ENCODE measurements around the gene GTF3C2. TPM values are rescaled to one million over a fixed set of nuclear protein-coding genes. Genes with fewer than 3 reads are reported as not detected.
A peak's percentile ranks its signal among the peaks of the same experiment; 100 is the strongest.

GTF3C2 gene
- total and polyA plus RNA-seq, 2 of the 13 experiments (the other 11 are each of a cell fraction or from before 2014, with no cell fraction given) = 77.5 to 130 TPM

GRCh38 chr2:27356056-27356381, 545 bp downstream of the GTF3C2 start (continued):
- TF ChIP-seq ZHX2 (IDR thresholded peaks at IDR 0.05; ENCODE audit: low read depth) = no peak
- 0 out of 2 replicates have a peak, but pooled peaks have one; percentile 51 for TF ChIP-seq ZHX2 (CRISPR knock-in tag; IDR thresholded peaks at IDR 0.05; ENCODE audit: borderline replicate concordance)
- TF ChIP-seq DR1 (CRISPR knock-in tag; IDR thresholded peaks at IDR 0.05) = peak; percentile 70; the same call in 1 of the 2 replicates
- TF ChIP-seq ZNF367 (CRISPR knock-in tag; IDR thresholded peaks at IDR 0.05; ENCODE audit: borderline replicate concordance) = no peak; the same call in 1 of the 2 replicates
- 0 out of 2 replicates have a peak, but pooled peaks have one; percentile 20 for TF ChIP-seq DNMT1 (CRISPR knock-in tag; IDR thresholded peaks at IDR 0.05)
- TF ChIP-seq ELK4 (CRISPR knock-in tag; IDR thresholded peaks at IDR 0.05; ENCODE audit: borderline replicate concordance) = no peak
- TF ChIP-seq PREB (CRISPR knock-in tag; IDR thresholded peaks at IDR 0.05) = peak; percentile 17; the same call in 1 of the 2 replicates
- no peak for TF ChIP-seq ZNF639 (CRISPR knock-in tag; conservative IDR thresholded peaks at IDR 0.05)
- TF ChIP-seq DZIP1 (CRISPR knock-in tag; IDR thresholded peaks at IDR 0.05) = 0 out of 2 replicates have a peak, but pooled peaks have one; percentile 14
- peak; percentile 13; the same call in 1 of the 2 replicates for TF ChIP-seq RARG (CRISPR knock-in tag; IDR thresholded peaks at IDR 0.05; ENCODE audit: low read depth)
- peak; percentile 83; the same call in 1 of the 2 replicates for TF ChIP-seq BATF2 (CRISPR knock-in tag; IDR thresholded peaks at IDR 0.05)
- no peak for TF ChIP-seq FOXK1 (CRISPR knock-in tag; IDR thresholded peaks at IDR 0.05; ENCODE audit: borderline replicate concordance, low read depth)
- TF ChIP-seq ZBTB2 (CRISPR knock-in tag; IDR thresholded peaks at IDR 0.05; ENCODE audit: low read depth) = peak; percentile 1; the same call in 1 of the 2 replicates
- 0 out of 2 replicates have a peak, but pooled peaks have one; percentile 4 for TF ChIP-seq IRF2 (CRISPR knock-in tag; IDR thresholded peaks at IDR 0.05)
